Stimulated activated CD8-positive, alpha-beta memory T cell treated with anti-CD3 and anti-CD28 coated beads, Interleukin-4, amount 100 ng/mL, for 1 hour (primary cell): ENCODE data around the gene RPN1.

Source experiments
- DNase-seq, 2 donors: peaks; one replicate each; pipeline ENCODE4 v3.0.0-alpha.2; 2020; ENCODE audit warnings: low read depth in 2 of 2, low spot score in 1 of 2

The RPN1 gene

DNA sequence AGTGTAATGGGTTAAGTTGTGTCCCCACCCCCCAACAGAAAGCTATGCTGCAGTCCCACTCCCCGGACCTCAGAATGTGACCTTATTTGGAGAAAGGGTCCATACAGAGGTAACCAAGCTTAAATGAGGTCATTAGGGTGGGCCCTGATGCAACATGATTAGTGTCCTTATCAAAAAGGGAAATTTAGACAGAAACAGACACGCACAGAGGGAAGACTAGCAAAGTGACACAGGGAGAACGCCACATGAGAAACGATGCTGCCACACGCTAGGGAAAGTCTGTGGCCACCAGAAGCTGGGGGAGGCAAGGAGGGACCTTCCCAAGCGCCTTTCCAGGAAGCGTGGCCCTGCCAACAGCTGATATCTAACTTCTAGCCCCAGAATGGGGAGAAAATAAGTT lies 65.4 kb downstream of the RPN1 start:
- DNase-seq = no peak

DNA sequence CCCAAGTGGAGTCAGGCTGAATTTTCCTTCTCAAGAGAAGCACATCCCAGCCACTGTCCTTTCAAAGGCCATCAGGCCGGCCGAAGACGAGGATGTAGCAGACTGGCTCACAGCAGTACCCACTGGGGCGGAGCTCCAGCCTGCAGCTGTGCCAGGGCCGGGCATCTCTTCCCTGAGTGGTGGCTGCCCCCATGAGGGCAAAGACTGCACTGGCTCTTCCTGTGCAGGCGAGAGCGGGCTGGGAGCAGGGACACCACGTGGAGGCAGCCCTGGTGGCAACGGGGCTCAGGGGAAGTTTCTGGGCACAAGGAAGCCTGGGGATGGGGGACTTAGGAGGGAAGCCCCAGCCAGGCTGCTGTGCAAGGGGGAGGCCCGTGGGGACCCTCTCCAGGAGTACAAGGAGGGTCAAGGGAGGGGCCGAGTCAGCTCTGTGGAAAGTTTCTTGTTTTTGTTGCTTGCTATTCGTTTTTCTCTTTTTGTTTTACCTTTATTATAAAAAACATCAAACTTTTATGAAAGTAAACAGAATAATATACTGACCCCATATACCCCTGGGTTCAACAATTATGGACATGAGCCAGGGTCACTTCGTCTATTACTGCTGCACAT lies 66.1 kb downstream of the RPN1 start:
- no peak for DNase-seq

DNA sequence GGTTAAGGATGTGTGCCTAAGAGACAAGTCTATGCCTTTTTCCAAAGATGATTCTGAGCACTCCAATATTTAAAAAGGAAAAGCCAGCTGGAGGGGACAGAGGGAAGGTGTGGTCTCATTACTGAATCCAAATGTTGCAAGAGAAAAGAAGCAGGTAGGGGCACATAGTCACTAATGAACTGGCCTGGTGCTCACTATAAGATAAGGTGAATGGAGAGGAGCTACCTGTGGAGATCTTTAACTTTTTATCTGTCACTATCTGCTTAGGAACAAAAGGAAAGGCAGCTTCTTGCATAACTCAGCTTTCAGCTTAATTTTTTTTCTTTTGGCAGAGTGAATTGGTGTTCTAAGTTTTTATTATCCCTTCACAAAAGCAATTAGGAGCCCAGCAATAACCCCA lies 69.1 kb downstream of the RPN1 start:
- no peak for DNase-seq

DNA sequence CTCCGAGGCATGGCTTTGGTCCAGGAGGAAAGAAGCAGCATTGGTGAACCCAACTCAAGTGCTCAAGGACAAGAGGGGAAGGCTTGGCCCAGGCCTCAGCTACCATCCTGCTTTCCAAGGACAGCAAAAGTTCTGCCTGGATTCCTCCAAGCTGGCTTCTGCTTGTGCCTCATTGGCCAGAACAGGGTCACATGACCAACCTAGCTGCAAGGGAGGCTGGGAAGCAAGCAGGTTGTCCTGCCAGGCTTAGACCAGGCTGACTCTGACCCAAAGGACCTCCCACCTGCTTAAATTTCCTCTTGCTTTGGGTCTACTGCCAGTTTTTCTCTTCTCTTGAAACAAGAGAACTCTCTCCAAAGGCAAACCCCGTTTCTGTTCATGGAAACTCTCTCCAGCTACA lies 70.7 kb downstream of the RPN1 start:
- DNase-seq = no peak

DNA sequence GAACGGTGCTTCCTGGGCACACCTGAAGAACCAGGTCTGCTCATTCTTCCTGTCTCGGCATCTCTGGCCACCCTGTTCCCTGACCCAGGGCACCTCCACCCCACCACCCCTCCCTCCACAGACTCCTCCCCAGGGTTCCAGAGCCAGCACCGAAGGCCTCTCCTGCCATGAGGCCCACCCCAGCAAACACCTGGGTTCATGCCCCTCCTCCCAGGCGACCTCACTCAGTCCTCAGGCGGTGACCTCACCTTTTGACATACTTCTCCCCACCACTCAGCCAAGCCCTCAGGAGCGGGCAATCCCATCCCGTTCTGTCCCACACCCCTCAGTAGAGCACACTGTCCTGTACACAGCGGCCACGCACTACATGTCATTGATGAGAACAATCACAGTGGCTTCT lies 72.3 kb downstream of the RPN1 start:
- DNase-seq = no peak

DNA sequence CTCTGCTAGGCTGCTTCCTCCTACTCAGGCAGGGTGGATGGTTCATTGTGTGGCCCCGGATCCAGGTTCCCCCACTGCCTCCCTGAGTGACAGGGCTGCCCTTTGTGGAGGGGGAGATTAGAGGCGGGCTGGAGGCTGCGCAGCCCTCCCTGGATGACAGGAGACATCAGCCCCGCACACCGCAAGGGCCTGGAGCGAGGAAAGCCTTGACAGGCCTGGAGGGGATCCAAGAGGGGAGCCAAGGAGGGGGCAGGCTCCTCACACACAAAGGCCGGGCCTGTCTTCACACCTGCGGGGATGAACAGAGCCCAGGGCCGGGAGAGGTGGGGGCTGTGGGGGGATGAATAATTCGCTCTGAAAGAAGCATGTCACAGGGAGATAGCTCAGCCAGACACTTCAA lies 72.9 kb downstream of the RPN1 start:
- DNase-seq = no peak

DNA sequence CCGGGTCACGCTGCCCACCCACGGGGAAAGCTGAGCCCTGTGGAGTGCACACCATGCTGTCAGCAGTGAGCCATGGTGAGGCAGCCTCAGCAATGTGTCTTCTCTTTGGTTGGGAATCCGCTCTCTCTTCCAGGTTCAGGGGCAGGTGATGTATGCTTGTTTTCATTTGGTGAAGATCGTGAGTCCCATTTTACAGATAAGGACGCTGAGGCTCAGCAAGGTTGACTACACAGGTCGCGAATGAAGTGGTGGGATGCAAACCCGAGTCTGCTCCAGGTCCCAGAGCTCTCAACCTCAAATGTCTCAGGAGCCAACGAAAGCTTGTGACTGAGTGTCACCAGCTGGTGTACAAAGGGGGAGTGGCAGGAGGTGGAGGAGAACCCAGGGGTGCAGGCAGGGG lies 74.3 kb downstream of the RPN1 start:
- DNase-seq = no peak

DNA sequence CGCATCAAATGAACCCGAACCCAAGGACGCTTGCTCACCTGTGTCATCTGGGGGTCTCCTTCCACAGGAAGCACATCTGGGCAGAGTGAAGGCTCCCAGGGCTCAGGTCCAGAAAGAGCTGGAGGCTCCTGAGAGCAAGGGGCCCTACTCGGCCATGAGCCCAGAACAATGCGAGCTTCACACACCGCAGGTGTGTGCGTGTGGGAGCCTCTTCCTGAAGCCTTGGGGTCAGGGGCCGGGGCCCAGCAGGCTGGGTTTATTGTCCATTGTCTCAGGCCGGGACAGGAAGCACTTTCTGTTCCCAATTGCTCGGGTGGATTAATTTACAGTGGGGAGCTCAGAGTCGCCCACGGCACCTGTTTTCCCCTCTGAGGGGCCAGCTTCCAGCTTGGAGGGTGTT lies 74.8 kb downstream of the RPN1 start:
- DNase-seq = no peak

DNA sequence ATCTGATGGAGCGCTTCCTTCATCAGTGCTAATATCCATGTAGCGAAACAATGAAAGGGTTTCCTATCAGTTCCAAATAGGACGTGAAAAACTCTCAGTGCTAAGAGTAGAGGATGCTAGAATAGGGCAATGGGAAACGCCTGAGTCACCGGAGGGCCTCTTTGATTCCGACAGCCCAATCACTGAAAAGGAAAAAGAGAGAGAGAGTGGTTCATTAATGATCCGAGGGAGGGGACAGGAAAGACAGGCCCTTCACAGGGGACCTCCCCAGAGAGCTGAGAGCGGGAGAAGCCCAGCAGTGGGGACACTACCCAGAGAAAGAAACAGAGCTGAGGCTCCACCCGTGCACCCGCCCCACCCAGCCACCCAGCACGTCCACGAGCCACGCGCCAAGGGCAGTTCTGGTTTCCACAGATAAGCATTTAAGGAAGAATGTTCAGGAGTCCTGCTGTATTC lies 76.9 kb downstream of the RPN1 start:
- DNase-seq = no peak

DNA sequence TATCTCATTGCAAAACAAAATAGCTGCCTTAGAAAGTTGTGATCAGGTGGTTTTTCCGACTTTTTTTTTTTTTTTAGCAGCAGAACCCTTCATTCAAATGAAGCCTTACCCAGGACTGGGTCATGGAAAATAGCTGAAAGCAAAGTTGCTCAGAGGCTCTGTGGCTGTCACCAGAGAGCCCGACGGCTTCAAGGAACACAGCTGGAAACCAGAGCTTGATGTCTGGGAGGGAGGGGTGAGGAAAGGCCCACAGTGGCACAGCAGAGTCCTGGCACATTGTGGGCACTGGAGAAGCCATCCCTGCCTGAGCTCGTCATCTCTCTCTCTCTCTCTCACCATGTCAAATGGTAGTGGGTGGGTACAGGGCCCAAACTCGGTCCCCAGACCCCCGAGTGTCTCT lies 77.5 kb downstream of the RPN1 start:
- DNase-seq = no peak

DNA sequence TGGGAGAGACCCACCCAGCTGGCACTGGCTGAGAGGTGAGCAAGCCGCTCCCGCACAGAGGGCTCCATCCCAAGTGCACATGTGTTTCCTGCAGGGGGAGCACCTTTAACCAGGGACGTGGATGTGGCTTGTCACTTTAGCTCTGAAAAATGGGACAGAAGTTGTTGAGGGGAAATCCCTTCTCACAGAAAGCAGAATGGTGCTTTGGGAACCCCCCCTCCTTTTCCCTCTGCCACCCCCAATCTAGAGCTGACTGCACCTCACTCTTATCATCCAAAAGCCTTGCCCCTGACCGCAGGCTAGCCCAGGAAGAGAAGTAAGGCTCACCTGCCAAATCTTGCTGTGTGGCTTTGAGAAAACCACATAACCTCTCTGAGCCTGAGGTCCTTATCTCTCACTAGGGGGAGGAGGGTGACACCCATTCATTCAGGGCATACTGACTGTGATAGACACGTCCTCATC lies 77.9 kb downstream of the RPN1 start:
- DNase-seq = no peak

DNA sequence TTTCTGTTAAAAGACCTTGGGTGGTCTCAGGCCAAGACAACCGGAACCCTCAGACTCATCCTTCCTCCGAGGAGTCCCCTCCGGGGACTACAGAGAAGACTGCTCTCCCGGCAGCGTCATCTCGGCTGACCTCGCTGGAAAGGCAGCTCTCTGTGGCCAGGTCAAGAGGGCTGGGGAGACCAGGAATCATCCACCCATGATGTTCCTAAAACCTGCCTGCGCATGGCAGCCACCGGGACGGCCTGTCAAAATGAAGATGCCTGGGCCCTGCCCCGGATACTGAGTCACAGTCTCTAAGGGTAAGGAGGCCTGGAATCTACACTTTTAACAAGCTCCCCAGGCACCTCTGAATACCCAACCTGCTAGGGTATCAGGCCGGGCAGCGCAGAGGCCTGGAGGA lies 78.6 kb downstream of the RPN1 start:
- no peak for DNase-seq
